ENCODE measurements around the gene TRIP13. TPM values are rescaled to one million over a fixed set of nuclear protein-coding genes. Genes with fewer than 3 reads are reported as not detected.

TRIP13 gene, protein sequence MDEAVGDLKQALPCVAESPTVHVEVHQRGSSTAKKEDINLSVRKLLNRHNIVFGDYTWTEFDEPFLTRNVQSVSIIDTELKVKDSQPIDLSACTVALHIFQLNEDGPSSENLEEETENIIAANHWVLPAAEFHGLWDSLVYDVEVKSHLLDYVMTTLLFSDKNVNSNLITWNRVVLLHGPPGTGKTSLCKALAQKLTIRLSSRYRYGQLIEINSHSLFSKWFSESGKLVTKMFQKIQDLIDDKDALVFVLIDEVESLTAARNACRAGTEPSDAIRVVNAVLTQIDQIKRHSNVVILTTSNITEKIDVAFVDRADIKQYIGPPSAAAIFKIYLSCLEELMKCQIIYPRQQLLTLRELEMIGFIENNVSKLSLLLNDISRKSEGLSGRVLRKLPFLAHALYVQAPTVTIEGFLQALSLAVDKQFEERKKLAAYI
- total RNA-seq = 42.6 and 53.5 TPM in 2 replicates

DNA sequence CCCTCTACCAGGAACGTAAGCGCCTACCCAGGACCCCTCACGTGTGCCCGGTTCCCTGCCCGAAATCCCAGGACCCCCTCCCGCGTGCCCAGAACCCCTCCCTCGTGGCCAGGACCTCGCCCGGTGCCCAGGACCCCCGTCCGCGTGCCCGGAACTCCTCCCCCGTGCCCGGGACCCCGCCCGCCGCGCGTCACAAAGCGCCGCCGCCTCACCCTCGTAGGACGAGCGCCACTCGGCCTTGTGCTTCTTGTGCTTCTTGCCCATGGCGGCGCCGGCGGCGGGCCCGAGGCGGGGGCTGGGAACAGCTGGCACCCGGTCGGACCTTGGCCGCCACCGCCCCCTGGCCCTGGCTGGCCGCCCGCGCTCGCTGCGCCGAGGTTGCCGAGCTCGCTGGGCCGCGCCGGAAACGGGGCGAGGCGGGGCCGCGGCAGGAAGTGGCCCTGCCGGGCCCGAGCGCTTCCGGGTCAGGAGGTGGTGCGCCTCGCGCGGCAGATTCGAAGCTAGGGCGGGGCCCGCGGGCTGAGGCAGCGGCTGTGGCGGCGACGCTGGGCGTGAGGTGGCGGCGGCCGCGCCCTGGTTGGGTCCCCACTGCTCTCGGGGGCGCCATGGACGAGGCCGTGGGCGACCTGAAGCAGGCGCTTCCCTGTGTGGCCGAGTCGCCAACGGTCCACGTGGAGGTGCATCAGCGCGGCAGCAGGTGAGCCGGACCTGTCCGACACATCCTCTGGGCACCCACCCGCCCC is at the start of gene TRIP13, which contains the start of gene BRD9:
TRIP13 (plus strand) TSS at position 491 of the 743 bp plus-strand sequence; CDS start at position 606, 115 bp downstream.
BRD9 (minus strand) TSS at position 408 of the 743 bp plus-strand sequence; CDS start at position 264, 144 bp downstream.

DNA sequence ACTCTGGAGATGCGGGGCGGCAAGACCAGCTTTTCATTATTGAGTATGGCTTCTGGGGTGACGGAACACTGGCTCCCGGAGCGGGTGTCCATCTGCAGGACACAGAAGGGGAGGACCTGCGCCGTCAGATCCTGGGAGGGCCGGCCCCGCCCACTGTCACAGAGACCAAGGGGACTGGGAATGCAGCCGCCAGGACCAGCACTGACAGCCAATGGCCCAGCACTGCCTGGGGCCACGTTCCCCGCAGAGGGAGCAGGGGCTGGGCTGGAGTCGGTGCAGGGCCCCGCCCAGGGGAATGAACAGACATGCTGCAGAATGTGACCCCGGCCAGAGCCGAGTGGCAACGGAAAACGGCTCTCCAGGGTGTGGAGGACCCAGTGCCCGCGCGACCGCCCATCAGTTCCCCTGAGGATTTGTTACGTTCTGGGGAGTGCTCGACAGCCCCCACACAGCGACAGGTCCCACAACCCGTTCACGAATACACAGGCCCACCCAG is 42.1 kb upstream of the TRIP13 start, which contains the start of gene ZDHHC11:
ZDHHC11 (minus strand) TSS at position 476 of the 496 bp plus-strand sequence; CDS start at position 92, 384 bp downstream.

Other genes with a start within 250 kb of the TRIP13 start
- gene TPPP, start 199.5 kb upstream of the TRIP13 start, total RNA-seq = under 0.01 and 0.15 TPM in 2 replicates
- not detected in 2 replicates for gene ZDHHC11B, start 108.2 kb upstream of the TRIP13 start, total RNA-seq
- gene ZDHHC11, start 41.9 kb upstream of the TRIP13 start, total RNA-seq = under 0.01 and 2.4 TPM in 2 replicates
- 46.8 and 52.3 TPM in 2 replicates for gene BRD9, start 83 bp upstream of the TRIP13 start, total RNA-seq
- not detected in 2 replicates for gene NKD2, start 115.9 kb downstream of the TRIP13 start, total RNA-seq
- gene SLC12A7, start 219.2 kb downstream of the TRIP13 start, total RNA-seq = 15.8 and 17.2 TPM in 2 replicates